GM12872 (cell line): ENCODE measurements around the gene TMEM147.

Experiments used
- TF ChIP-seq, protein P1 (sequence below): IDR thresholded peaks from 3 replicates; pipeline ENCODE4 v1.5.1; 2011; ENCODE audit warnings: low read depth, mild to moderate bottlenecking, low read length, moderate library complexity; ENCODE audit not compliant: insufficient read depth

The TMEM147 gene, protein sequence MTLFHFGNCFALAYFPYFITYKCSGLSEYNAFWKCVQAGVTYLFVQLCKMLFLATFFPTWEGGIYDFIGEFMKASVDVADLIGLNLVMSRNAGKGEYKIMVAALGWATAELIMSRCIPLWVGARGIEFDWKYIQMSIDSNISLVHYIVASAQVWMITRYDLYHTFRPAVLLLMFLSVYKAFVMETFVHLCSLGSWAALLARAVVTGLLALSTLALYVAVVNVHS

DNA sequence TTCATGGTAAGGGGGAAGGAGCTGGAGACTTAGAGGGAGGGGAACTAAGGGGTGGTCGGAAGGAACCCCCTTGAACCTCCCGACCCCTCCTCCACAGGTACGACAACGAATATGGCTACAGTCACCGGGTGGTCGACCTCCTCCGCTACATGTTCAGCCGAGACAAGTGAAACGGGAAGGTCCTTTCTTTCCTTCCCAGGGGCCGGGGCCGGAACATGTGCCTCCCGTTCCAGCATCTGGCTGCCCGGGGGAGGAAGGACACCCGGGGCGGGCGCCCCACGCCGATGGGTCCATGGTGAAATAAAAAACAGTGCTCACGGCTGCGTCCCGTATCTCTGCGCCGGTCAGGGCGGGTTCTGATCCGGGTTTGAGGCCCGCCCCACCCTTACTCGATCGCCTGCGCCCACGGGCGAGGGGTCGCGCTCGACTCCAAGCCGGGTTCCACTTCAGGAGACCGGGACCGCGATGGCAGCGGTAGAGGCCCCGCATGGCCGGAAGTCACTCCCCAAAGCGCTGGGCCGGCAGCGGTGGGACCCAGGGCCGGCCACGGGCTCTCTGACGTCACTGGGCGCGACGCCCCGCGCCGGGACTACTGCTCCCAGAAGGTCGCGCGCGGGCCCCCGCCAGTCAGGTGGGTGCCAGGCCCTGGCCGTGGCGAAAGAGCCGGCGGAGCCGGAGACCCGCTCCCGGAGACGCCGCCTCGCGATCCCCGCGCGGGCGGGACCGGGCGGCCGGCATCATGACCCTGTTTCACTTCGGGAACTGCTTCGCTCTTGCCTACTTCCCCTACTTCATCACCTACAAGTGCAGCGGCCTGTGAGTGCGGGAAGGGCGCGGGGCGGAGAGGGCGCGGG is at the start of gene TMEM147:
Gene TMEM147 (plus strand): TSS at position 626 of the 854 bp plus-strand sequence. CDS start 114 bp downstream, at position 740.
- TF ChIP-seq, protein P1, sequence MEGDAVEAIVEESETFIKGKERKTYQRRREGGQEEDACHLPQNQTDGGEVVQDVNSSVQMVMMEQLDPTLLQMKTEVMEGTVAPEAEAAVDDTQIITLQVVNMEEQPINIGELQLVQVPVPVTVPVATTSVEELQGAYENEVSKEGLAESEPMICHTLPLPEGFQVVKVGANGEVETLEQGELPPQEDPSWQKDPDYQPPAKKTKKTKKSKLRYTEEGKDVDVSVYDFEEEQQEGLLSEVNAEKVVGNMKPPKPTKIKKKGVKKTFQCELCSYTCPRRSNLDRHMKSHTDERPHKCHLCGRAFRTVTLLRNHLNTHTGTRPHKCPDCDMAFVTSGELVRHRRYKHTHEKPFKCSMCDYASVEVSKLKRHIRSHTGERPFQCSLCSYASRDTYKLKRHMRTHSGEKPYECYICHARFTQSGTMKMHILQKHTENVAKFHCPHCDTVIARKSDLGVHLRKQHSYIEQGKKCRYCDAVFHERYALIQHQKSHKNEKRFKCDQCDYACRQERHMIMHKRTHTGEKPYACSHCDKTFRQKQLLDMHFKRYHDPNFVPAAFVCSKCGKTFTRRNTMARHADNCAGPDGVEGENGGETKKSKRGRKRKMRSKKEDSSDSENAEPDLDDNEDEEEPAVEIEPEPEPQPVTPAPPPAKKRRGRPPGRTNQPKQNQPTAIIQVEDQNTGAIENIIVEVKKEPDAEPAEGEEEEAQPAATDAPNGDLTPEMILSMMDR = no peak

DNA sequence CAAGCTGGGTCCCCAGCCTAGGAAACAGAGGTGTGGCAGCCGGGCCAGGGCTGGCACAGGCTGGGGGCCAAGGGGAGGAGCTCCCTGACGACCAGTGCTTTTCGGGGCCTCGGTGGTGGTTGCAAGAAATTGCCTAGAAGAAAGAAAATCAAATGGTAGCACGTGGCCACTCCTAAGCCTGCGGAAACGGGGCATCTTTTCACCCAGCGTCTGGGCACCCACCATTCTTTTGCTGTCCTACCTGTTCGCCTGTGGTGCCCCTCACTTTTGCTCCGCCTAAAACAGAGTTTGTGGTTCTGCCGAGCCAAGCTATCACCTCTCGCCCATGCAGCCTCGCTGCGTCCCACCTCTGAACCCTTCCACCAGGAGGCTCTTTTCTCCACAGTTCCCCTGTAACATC is 48.0 kb upstream of the TMEM147 start:
- TF ChIP-seq, protein P1 = no peak

DNA sequence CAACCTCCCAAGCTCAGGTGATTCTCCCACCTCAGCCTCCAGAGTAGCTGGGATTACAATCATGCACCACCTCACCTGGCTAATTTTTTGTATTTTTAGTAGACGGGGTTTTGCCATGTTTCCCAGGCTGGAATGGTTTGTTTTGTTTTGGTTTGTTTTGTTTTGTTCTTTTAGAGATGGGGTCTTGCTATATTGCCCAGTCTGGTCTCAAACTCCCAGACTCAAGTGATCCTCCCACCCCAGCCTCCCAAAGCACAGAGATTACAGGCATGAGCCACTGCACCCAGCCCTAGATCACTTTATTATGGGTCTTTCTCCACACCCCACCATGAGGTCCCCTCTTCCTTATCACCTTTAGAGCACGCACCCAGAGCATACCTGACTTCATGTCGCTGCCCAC is 47.2 kb upstream of the TMEM147 start:
- TF ChIP-seq, protein P1 = no peak

DNA sequence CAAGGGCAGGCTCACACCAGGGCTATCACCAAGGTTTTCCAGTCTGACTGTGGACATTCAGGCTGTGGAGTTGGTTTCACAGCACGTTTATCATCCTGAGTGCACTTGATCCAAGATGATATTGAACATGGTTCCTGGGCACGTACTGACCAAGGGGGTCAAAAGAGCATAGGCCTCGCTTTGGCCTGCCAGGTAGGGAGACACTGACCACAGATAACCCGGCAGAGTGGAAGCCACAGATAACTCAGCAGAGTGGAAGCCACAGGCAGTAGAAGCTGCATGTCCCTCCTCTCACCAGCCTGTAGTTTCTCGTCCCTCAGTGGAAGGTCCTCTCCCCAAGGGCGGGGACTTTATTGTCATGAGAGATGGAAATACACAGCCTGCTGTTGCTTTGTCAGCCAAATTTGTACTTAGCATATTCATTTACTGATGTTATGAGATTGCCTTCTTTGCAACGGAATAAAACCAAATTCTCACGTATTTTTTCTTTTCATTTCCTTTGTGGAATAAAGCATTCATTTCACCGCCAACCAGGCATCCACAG is 46.4 kb upstream of the TMEM147 start:
- TF ChIP-seq, protein P1 = no peak

DNA sequence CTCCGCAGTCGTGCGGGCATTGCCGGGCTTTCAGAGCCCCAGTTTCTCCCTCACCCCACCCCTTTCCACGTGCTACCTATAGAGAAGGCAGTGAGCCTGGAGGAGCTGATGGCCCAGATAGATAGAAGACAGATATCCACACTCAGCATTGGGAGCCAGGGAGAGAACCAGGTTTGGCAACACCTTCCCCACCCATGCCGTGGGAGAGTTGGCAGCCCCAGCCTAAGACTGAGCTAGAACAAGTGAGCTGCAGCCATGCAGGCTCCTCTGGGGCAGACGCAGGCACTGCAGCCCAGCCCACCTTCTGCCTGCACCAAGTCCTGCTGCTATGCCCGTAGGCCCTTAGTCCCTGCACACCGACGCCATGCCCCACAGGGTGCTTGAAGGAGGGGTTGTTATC is 44.8 kb upstream of the TMEM147 start:
- TF ChIP-seq, protein P1 = no peak

DNA sequence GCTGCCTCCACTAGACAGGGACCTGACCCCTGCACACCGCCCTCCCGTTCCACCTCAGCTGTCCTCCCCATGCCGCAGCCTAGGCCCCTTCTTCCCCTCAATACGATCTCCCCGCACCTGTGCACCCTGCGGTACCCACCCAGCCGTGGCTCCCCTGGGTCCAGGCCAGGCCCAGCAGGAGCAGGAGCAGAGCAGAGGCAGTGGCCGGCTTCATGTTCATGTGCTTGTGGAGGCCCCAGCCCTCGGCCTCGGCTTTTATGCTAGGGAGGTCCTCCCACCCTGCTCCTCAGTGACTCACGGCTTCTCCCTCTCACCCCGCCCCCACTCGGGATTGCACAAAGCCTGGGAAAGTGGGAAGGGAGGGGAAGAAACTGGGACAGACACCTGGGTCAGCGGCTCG is 43.7 kb upstream of the TMEM147 start:
- TF ChIP-seq, protein P1 = no peak

DNA sequence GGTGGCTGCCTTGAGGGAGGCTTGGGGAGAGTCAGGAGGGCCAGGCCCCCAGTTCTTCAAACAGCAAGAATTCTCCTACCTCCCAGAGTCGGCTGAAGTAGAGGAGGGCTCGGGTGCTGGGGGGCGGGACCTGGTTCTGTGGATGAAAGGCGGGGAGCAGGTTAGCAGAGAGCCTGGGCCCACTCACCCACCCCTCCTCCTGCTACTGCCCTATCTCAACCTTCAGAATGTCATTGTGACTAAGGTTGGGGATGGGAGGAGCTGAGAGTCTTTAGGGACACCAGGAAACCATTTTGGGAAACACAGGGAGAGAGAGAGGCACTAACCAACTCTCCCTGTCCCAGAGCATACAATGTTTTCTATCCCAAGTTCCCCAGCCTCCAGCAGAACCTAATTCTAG is 42.7 kb upstream of the TMEM147 start:
- TF ChIP-seq, protein P1 = no peak
